Fibroblast of upper back skin (primary cell): ENCODE data around the gene PIK3R5.
A peak's percentile ranks its signal among the peaks of the same experiment; 100 is the strongest.

Experiments used
- DNase-seq: peaks from one replicate; pipeline ENCODE4 v3.0.0-alpha.2; 2013

The PIK3R5 gene

GRCh38 chr17:8849311-8850041 lies 116.0 kb downstream of the PIK3R5 start:
- no peak for DNase-seq

GRCh38 chr17:8847891-8848290 lies 117.6 kb downstream of the PIK3R5 start:
- DNase-seq: no peak

DNA sequence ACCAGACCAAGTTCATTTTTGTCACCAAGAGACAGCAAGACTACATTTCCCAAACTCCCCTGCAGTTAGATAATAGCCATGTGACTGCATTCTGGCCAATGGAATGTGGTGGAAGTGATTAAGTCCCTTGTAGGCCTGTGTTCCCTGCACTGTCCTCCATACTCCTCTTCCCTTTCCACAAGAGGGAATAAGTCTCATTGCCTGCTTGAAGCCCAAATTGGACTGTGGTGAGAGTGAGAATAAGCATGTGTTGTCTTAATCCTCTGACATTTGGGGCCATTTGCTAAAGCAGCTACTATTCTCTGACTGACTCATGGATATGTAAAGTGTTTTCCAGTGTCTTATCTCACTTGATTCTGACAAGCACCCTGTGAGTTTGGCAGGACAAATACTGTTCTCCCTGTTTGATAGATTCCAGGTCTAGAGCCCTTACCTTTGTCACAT lies 118.7 kb downstream of the PIK3R5 start:
- peak; percentile 50 for DNase-seq

- peak; percentile 38 for DNase-seq
These were observed 121.0 kb downstream of the PIK3R5 start for GRCh38 chr17:8844229-8845218.

DNA sequence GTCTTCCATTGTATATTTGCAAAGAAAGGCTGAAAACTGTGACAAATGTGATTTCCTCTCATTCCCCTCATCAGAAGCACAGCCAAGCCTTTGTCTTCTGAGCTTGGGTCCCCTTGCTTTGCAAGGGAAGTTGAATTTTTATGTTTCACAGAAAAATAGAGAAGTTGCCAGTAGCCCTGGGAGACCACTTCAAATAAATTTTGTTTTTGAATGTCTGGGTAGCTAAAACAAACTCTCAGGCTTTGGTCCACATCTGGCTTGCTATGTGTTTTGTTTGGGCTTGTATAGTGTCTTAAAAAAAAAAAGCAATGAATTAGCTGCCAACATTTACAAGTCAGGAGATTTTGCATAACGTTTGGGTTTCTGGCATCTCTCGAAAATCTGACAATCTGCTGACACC lies 122.2 kb downstream of the PIK3R5 start:
- no peak for DNase-seq

- no peak for DNase-seq
These were observed 123.7 kb downstream of the PIK3R5 start for GRCh38 chr17:8841844-8842243.

DNA sequence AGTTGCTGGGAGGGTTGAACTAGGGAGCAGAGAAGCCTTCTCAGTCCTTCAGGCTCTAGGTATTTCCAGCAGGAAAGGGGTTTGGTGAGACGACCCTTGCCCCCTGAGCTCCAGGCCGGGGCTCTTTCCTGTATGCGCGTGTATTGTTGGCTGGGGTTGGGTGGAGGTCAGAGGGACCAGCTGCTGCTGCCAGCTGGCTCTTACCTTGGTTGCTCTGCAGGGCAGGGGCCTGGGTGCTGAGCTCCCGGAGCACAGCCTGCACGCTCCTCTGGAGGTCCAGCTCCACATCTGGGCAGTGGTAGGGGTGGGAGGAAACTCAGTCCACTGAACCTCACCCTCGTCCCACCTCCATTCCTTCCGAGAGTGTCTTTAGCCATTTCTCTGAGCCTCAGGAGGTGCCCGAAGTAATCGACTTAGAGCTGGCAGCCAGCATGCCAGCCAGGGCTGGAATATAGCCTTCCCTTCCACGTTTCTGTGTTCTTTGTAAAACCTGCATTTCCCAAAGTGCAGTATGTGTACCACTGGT lies 126.0 kb downstream of the PIK3R5 start:
- no peak for DNase-seq

- no peak for DNase-seq
These were observed 126.9 kb downstream of the PIK3R5 start for GRCh38 chr17:8838551-8839095.

GRCh38 chr17:8837563-8838075 lies 127.9 kb downstream of the PIK3R5 start:
- peak; percentile 41 for DNase-seq

DNA sequence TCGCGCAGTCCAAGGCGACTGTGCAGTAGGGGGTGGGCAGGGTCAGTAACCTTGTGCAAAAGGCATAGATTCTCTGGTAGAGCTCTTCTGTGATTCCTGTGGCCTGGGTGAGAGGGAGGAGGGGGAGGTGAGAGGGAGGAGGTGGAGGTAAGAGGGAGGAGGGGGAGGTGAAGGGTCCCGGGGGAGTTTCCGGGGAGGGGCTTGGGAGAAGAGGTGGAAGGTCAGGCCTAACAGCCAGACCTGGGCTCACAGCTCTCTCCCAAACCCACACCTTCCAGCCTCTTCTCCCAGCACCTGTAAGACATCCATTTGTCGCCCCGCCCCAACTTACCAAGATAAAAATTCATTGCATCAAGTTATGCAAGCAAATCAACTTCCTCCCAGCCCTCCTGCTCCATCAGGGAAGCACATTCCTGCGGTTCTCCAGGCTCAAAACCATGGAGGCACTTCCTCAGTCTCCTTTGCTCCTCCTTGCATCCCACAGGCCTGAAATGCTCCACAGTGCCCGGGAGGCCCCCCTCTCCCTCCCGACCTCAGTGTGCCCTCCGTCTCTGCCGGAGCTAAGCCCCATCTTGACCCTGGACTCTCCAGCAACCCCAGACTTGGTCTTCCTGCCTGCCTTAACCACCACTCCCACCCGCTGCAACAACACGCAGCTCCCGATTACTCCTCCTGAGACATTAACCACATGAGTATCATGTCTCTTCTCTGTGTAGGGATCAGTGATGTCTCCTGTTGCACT lies 128.5 kb downstream of the PIK3R5 start:
- peak; percentile 46 for DNase-seq

- DNase-seq: no peak
These were observed 129.7 kb downstream of the PIK3R5 start for GRCh38 chr17:8835631-8836364.

DNA sequence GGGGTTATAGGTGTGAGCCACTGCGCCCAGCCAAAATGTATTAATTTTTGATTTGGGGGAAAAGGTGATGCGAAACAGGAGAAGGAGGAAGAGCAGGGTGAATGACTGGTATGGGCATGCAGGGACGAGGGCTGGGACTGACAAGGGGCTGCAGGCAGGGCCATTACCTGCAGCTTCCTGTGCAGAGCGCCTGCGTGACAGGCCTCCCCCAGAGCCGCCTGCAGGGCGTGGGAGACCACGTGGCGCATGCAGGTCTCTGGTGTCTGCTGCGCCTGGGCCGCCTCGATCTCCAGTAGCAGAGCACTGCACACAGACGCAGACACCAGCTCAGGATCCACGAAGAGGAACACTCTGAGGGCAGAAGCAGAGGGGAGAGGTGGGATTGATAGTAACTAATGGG lies 130.4 kb downstream of the PIK3R5 start:
- DNase-seq: no peak

DNA sequence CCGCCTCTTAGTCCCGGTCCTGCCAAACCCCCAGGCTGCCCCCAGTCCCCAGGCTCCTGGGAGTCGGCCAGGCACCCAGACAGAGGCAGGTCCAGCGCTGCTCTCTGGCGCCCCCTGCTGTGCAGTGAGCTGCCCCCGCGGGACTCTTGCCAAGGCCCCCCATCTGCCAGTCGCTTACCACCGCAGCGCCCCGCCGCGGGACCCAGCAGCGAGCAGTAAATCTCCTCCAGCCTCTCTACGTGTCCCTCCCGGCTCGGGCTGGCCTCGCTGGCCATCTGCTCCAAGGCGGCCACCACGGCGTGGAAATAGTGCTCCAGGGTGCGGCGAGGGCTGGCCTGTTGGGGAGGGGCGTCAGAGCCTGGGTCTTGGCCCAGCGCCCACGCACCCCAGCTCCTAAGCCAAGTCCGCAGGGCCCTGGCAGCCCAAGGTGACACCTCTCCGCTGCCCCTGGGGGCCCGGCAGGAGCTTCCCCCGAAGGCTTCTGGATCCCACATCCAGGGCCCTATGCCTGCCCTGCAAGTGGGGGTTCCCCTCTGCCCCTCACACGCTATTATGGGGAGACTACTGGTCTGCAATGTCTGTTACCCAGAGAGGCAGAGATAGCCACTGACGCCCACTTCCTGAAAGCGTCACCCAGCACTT lies 132.7 kb downstream of the PIK3R5 start:
- DNase-seq: no peak

- DNase-seq: no peak
These were observed 134.2 kb downstream of the PIK3R5 start for GRCh38 chr17:8831234-8831849.

DNA sequence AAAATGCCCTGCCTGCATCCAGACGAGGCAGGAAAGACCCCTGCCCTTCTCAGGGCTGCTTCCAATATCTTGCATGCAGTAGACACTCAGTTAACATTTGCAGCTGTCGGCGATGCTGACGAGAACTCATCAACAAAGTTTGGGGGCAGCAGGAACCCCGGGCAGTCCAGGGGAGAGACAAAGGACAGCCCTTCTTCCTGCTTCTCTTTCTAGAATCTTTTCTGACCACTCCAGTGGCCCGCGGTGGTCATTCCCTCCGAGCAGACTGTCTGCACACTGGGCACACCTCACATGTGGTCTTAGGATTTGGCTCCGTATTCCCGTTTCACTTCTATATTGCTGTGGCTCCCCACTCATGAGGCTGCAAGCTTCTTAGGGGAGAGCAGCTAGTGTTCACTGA lies 135.4 kb downstream of the PIK3R5 start:
- no peak for DNase-seq

- DNase-seq: no peak
These were observed 136.2 kb downstream of the PIK3R5 start for GRCh38 chr17:8829036-8829941.
